PC-9 (cell line): ENCODE data around the gene TTC1. TPM values are rescaled to one million over a fixed set of nuclear protein-coding genes. Genes with fewer than 3 reads are reported as not detected.

Experiments
- BruUV-seq: library from RNA; stranded (reverse); fragments of 400-500 nt; replicated peaks from 2 replicates; lab custom pipeline; 2021; lab: Mats Ljungman, UMichigan
- CTCF ChIA-PET: fragments of 300-600 bp; sonication (Branson Sonifier 250); formaldehyde crosslinking; loops from one replicate; lab custom pipeline; 2022; ENCODE audit warnings: antibody characterized with exemption; lab: Charles Lee
- POLR2A ChIA-PET: fragments of 300-600 bp; sonication (Branson Sonifier 250); formaldehyde crosslinking; loops from one replicate; lab custom pipeline; 2022; ENCODE audit warnings: antibody characterized with exemption; ENCODE audit not compliant: unreplicated experiment; lab: Charles Lee
- DNase-seq, 2 experiments: peaks; one replicate each; pipeline versions ENCODE4 v3.0.0 to v3.0.0-alpha.2; 2015 to 2022; ENCODE audit warnings: mixed read lengths in 1 of 2
- H2AFZ ChIP-seq: fragments of 200-600 bp; sonication (generic); 2 replicates; pipeline ENCODE4 v1.8.1; 2017; ENCODE audit warnings: antibody characterized with exemption
- H3F3A ChIP-seq: fragments of 200-600 bp; sonication (generic); 2 replicates; pipeline ENCODE4 v1.8.1; 2017; ENCODE audit warnings: antibody characterized with exemption, mild to moderate bottlenecking, low read depth; ENCODE audit not compliant: insufficient read depth
- H3K27ac ChIP-seq: fragments of 200-600 bp; sonication (generic); 2 replicates; pipeline ENCODE4 v1.6.1; 2016; ENCODE audit warnings: mixed run types
- H3K27me3 ChIP-seq: fragments of 200-600 bp; sonication (generic); 2 replicates; pipeline ENCODE4 v1.6.1; 2016; ENCODE audit warnings: low read depth, mixed run types; ENCODE audit not compliant: insufficient read depth
- H3K36me3 ChIP-seq: fragments of 200-600 bp; sonication (generic); 2 replicates; pipeline ENCODE4 v1.6.1; 2016; ENCODE audit warnings: low read depth, mixed run types
- H3K4me1 ChIP-seq: fragments of 200-600 bp; sonication (generic); replicated peaks from 2 replicates; pipeline ENCODE4 v1.6.1; 2016; ENCODE audit warnings: mixed run types; ENCODE audit not compliant: insufficient read depth
- H3K4me2 ChIP-seq: fragments of 200-600 bp; sonication (generic); 2 replicates; pipeline ENCODE4 v1.6.1; 2017; ENCODE audit warnings: mixed run types
- H3K4me3 ChIP-seq: fragments of 200-600 bp; sonication (generic); 2 replicates; pipeline ENCODE4 v1.6.1; 2016; ENCODE audit warnings: mixed run types
- H3K79me2 ChIP-seq: fragments of 200-600 bp; sonication (generic); 2 replicates; pipeline ENCODE4 v1.6.1; 2017; ENCODE audit warnings: low read depth, mixed run types
- H3K9me2 ChIP-seq: fragments of 200-600 bp; sonication (generic); 2 replicates; pipeline ENCODE4 v1.8.1; 2017; ENCODE audit warnings: mild to moderate bottlenecking; ENCODE audit not compliant: insufficient read depth
- H3K9me3 ChIP-seq: fragments of 200-600 bp; sonication (generic); 2 replicates; pipeline ENCODE4 v1.8.1; 2016; ENCODE audit warnings: low read depth; ENCODE audit not compliant: insufficient read depth
- H4K20me1 ChIP-seq: fragments of 200-600 bp; sonication (generic); 2 replicates; pipeline ENCODE4 v1.8.1; 2017; ENCODE audit not compliant: insufficient read depth
- EZH2 ChIP-seq: fragments of 200-600 bp; sonication (generic); IDR thresholded peaks from 2 replicates; pipeline ENCODE4 v1.8.0; 2017; ENCODE audit warnings: antibody characterized with exemption, low read depth
- intact Hi-C: fragments of 100-400 bp; cut with micrococcal nuclease; formaldehyde crosslinking; loops from one replicate; pipeline ENCODE4 v1.10.0; 2022; ENCODE audit not compliant: unreplicated experiment
- total RNA-seq: library from RNA; stranded (reverse); gene quantifications from 2 replicates; pipeline ENCODE4 v1.2.3, GENCODE V29; 2021
- TF ChIP-seq, protein P1 (sequence below): fragments of 200-600 bp; sonication (generic); conservative IDR thresholded peaks from 2 replicates; pipeline ENCODE4 v1.6.1; 2017; ENCODE audit warnings: mixed run types, antibody characterized with exemption, mild to moderate bottlenecking, moderate library complexity

The TTC1 gene
- total RNA-seq, 1 experiment from 2014 or later = 68.5 TPM

- H3K4me3 ChIP-seq = no peak overlapping the region
- CTCF ChIA-PET = interaction anchor here (0.6 kb wide), 1 partner anchor 206 kb away, joined by 7 read pairs; no protein-coding TSS in a partner anchor
- no peaks in the 10 kb centered on the region for H4K20me1 ChIP-seq
These were observed 31.5 kb downstream of the TTC1 start for GRCh38 chr5:160040471-160040835.

GRCh38 chr5:160042671-160043070 lies 33.7 kb downstream of the TTC1 start:
- Histone ChIP-seq H3K4me3 (no peak overlapping the region), H3K4me2 (no peak overlapping the region), H3K36me3 (peaks cover 18% of the 10 kb centered on the region), H2AFZ (no peak overlapping the region), H3F3A (0 out of 2 replicates have a peak, but pooled peaks cover 9% of the 10 kb centered on the region), H3K4me1 (peaks cover 8% of the 10 kb centered on the region), H3K9me3 (no peaks in the 10 kb centered on the region), H3K79me2 (no peaks in the 10 kb centered on the region), H3K27ac (no peak overlapping the region), H4K20me1 (no peaks in the 10 kb centered on the region), H3K9me2 (no peaks in the 10 kb centered on the region), H3K27me3 (no peaks in the 10 kb centered on the region)
- CTCF ChIA-PET = no interaction called here
- TF ChIP-seq, protein P1, sequence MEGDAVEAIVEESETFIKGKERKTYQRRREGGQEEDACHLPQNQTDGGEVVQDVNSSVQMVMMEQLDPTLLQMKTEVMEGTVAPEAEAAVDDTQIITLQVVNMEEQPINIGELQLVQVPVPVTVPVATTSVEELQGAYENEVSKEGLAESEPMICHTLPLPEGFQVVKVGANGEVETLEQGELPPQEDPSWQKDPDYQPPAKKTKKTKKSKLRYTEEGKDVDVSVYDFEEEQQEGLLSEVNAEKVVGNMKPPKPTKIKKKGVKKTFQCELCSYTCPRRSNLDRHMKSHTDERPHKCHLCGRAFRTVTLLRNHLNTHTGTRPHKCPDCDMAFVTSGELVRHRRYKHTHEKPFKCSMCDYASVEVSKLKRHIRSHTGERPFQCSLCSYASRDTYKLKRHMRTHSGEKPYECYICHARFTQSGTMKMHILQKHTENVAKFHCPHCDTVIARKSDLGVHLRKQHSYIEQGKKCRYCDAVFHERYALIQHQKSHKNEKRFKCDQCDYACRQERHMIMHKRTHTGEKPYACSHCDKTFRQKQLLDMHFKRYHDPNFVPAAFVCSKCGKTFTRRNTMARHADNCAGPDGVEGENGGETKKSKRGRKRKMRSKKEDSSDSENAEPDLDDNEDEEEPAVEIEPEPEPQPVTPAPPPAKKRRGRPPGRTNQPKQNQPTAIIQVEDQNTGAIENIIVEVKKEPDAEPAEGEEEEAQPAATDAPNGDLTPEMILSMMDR = no peak
- TF ChIP-seq EZH2 = no peak
- no TSS peak for BruUV-seq
- POLR2A ChIA-PET = no interaction called here
- intact Hi-C loops = no loop called here
- no peak for DNase-seq

More at GRCh38 chr5:160040471-160040835, 31.5 kb downstream of the TTC1 start:
- no peaks in the 10 kb centered on the region for H3K9me2 ChIP-seq
- 0 out of 2 replicates have a peak, but pooled peaks cover 17% of the 10 kb centered on the region for H3F3A ChIP-seq
- no peak overlapping the region for H2AFZ ChIP-seq
- intact Hi-C loops = no loop called here
- DNase-seq = no peak
- no peaks in the 10 kb centered on the region for H3K79me2 ChIP-seq
- H3K9me3 ChIP-seq = no peaks in the 10 kb centered on the region
- TF ChIP-seq EZH2 = no peak
- TF ChIP-seq, protein P1 = no peak
- H3K36me3 ChIP-seq = peaks cover 34% of the 10 kb centered on the region
- no peak overlapping the region for H3K27ac ChIP-seq
- peaks cover 8% of the 10 kb centered on the region for H3K4me1 ChIP-seq
- BruUV-seq = no TSS peak
- POLR2A ChIA-PET = no interaction called here
- no peaks in the 10 kb centered on the region for H3K27me3 ChIP-seq
- no peak overlapping the region for H3K4me2 ChIP-seq

DNA sequence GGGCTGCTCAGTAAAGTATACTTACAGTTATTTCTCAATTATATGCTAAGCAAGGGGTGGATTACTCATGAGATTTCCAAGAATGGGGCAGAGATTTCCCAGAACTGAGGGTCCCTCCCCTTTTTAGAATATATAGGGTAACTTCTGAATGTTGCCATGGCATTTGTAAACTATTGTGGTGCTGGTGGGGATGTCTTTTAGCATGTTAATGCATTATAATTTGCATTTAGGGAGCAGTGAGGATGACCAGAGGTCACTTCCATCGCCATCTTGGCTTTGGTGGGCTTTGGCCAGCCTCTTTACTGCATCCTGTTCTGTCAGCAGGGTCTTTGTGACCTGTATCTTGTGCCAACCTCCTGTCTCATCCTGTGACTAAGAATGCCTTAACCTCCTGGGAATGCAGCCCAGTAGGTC lies 35.5 kb downstream of the TTC1 start:
- TF ChIP-seq, protein P1 = no peak
- TF ChIP-seq EZH2 = no peak
- Histone ChIP-seq H3F3A (peaks cover 6% of the 10 kb centered on the region; the same call in 1 of the 2 replicates), H3K27me3 (no peaks in the 10 kb centered on the region), H3K4me2 (no peak overlapping the region), H4K20me1 (no peaks in the 10 kb centered on the region), H3K79me2 (no peaks in the 10 kb centered on the region), H3K4me1 (peaks cover 6% of the 10 kb centered on the region), H3K27ac (no peak overlapping the region), H3K4me3 (no peak overlapping the region), H3K9me2 (no peaks in the 10 kb centered on the region), H3K36me3 (peaks cover 15% of the 10 kb centered on the region), H2AFZ (no peak overlapping the region), H3K9me3 (no peaks in the 10 kb centered on the region)
- no TSS peak for BruUV-seq
- ChIA-PET POLR2A (no interaction called here), CTCF (no interaction called here)
- DNase-seq = no peak
- intact Hi-C loops = no loop called here
